HepG2 (cell line): Measurements from ENCODE around the gene NUDT7. TPM values are rescaled to one million over a fixed set of nuclear protein-coding genes. Genes with fewer than 3 reads are reported as not detected.

Experiments
- ATAC-seq: fragments of 200-7000 bp; cut with Tn5 transposase; 3 replicates; pipeline ENCODE4 v1.9.1; 2020; ENCODE audit warnings: mild to moderate bottlenecking, moderate library complexity
- BruUV-seq: library from RNA; stranded (reverse); fragments of 400-500 nt; replicated peaks from 2 replicates; lab custom pipeline; 2021; lab: Mats Ljungman, UMichigan
- CTCF ChIA-PET: fragments of 300-600 bp; formaldehyde crosslinking; extraction: SDS; loops from one replicate; lab custom pipeline; 2021; ENCODE audit warnings: low total read pairs, inconsistent platforms, low intra/inter-chr PET ratio; lab: Yijun Ruan, JAX
- POLR2A ChIA-PET: fragments of 350-600 bp; sonication (Branson Sonifier 250); formaldehyde crosslinking; loops from one replicate; lab custom pipeline; 2020; ENCODE audit warnings: antibody characterized with exemption, inconsistent platforms; lab: Yijun Ruan, JAX
- DNase-seq: peaks from one replicate; pipeline ENCODE4 v3.0.0-alpha.2; 2015; ENCODE audit warnings: low spot score
- FAIRE-seq: peaks from 3 replicates; lab custom pipeline; 2011; peaks lifted over from hg19 to GRCh38; lab: Jason Lieb, UNC
- H2AFZ ChIP-seq: one replicate; pipeline ENCODE4 v1.6.1; 2011; ENCODE audit warnings: low read length, inconsistent platforms
- H3K27ac ChIP-seq: fragments of 300-600 bp; 3 replicates; pipeline ENCODE4 v1.8.0; 2011; ENCODE audit warnings: mixed run types, mild to moderate bottlenecking, mixed read lengths, low read length, inconsistent platforms; ENCODE audit not compliant: insufficient read depth; ENCODE audit errors: extremely low read length
- H3K27me3 ChIP-seq, 2 experiments: fragments of 200-600 bp in 1 of 2; 2 replicates in 1 of 2; 3 replicates in 1 of 2; pipeline versions ENCODE4 v1.6.0 to v1.8.0; 2011; ENCODE audit warnings: low read length in 2 of 2, mild to moderate bottlenecking in 2 of 2, moderate library complexity in 2 of 2, inconsistent platforms in 1 of 2; ENCODE audit not compliant: insufficient read depth in 2 of 2, control insufficient read depth in 1 of 2
- H3K36me3 ChIP-seq, 2 experiments: fragments of 200-600 bp in 1 of 2; replicated peaks in 1 of 2; 2 replicates in 1 of 2; 3 replicates in 1 of 2; pipeline versions ENCODE4 v1.5.1 to v1.8.0; 2011; ENCODE audit warnings: low read length in 2 of 2, inconsistent platforms in 1 of 2; ENCODE audit not compliant: insufficient read depth in 2 of 2, control insufficient read depth in 1 of 2
- H3K4me1 ChIP-seq: 2 replicates; pipeline ENCODE4 v1.5.1; 2012; ENCODE audit warnings: low read length, inconsistent platforms; ENCODE audit not compliant: insufficient read depth
- H3K4me2 ChIP-seq: 2 replicates; pipeline ENCODE4 v1.6.0; 2011; ENCODE audit warnings: low read depth, low read length, inconsistent platforms
- H3K4me3 ChIP-seq, 3 experiments: fragments of 200-600 bp in 1 of 3; sonication (generic), shearing (Covaris generic) in 1 of 3; replicated peaks in 1 of 3; 2 replicates each; pipeline ENCODE4 v1.5.1; 2011 to 2016; ENCODE audit warnings: low read length in 3 of 3, inconsistent platforms in 2 of 3, low read depth in 2 of 3, mild to moderate bottlenecking in 2 of 3, control low read depth in 1 of 3, mixed read lengths in 1 of 3; ENCODE audit not compliant: insufficient read depth in 1 of 3
- H3K79me2 ChIP-seq: one replicate; pipeline ENCODE4 v1.6.1; 2011; ENCODE audit warnings: low read length, inconsistent platforms; ENCODE audit not compliant: insufficient read depth
- H3K9ac ChIP-seq: 2 replicates; pipeline ENCODE4 v1.6.0; 2011; ENCODE audit warnings: mild to moderate bottlenecking, low read depth, low read length, inconsistent platforms; ENCODE audit not compliant: insufficient read depth
- H3K9me3 ChIP-seq: 2 replicates; pipeline ENCODE4 v1.5.1; 2012; ENCODE audit warnings: mild to moderate bottlenecking, low read length
- H4K20me1 ChIP-seq: 2 replicates; pipeline ENCODE4 v1.6.0; 2011; ENCODE audit warnings: inconsistent platforms, mild to moderate bottlenecking, low read length, moderate library complexity; ENCODE audit not compliant: insufficient read depth
- BRCA1 ChIP-seq: sonication (generic); formaldehyde crosslinking; IDR thresholded peaks from 2 replicates; pipeline ENCODE4 v1.4.0; 2020; ENCODE audit warnings: missing genetic modification reagents
- CCAR2 ChIP-seq: fragments of 200-400 bp; formaldehyde crosslinking; optimal IDR thresholded peaks from 2 replicates; pipeline ENCODE3; 2018; ENCODE audit warnings: low read depth, mild to moderate bottlenecking, low read length, moderate library complexity
- ETV6 ChIP-seq: sonication (generic); formaldehyde crosslinking; conservative IDR thresholded peaks from 2 replicates; pipeline ENCODE4 v1.4.0; 2020; ENCODE audit warnings: missing genetic modification reagents
- HNRNPUL1 ChIP-seq: fragments of 200-400 bp; formaldehyde crosslinking; IDR thresholded peaks from 2 replicates; pipeline ENCODE4 v1.6.1; 2017; ENCODE audit warnings: low read depth, mild to moderate bottlenecking, low read length, moderate library complexity
- KDM3A ChIP-seq: IDR thresholded peaks from 2 replicates; pipeline ENCODE4 v1.6.1; 2018; ENCODE audit warnings: low read depth, missing compliant biosample characterization
- MAX ChIP-seq: IDR thresholded peaks from 2 replicates; pipeline ENCODE4 v1.6.1; 2012; ENCODE audit warnings: inconsistent platforms
- MED13 ChIP-seq: sonication (generic); formaldehyde crosslinking; IDR thresholded peaks from 2 replicates; pipeline ENCODE4 v1.5.0; 2020; ENCODE audit warnings: missing genetic modification reagents
- NCOA2 ChIP-seq: sonication (generic); formaldehyde crosslinking; IDR thresholded peaks from 2 replicates; pipeline ENCODE4 v1.8.0; 2022; ENCODE audit warnings: inconsistent platforms
- ONECUT2 ChIP-seq: sonication (generic); formaldehyde crosslinking; IDR thresholded peaks from 2 replicates; pipeline ENCODE4 v1.4.0; 2020; ENCODE audit warnings: missing genetic modification reagents
- SNAPC5 ChIP-seq: sonication (generic); formaldehyde crosslinking; IDR thresholded peaks from 2 replicates; pipeline ENCODE4 v1.8.1; 2023; ENCODE audit warnings: mild to moderate bottlenecking, missing genetic modification reagents, borderline replicate concordance
- THRA ChIP-seq: sonication (generic); formaldehyde crosslinking; IDR thresholded peaks from 2 replicates; pipeline ENCODE4 v1.4.0; 2020; ENCODE audit warnings: missing genetic modification reagents, borderline replicate concordance
- YY1 ChIP-seq: IDR thresholded peaks from 2 replicates; pipeline ENCODE4 v1.6.1; 2011; ENCODE audit warnings: low read length, low read depth, moderate library complexity, mild to moderate bottlenecking; ENCODE audit not compliant: insufficient read depth, insufficient replicate concordance
- ZBTB4 ChIP-seq: sonication (generic); formaldehyde crosslinking; IDR thresholded peaks from 2 replicates; pipeline ENCODE4 v1.4.0; 2020; ENCODE audit warnings: missing genetic modification reagents, mild to moderate bottlenecking, borderline replicate concordance
- ZC3H4 ChIP-seq: sonication (generic); formaldehyde crosslinking; IDR thresholded peaks from 2 replicates; pipeline ENCODE4 v1.4.0; 2020; ENCODE audit warnings: missing genetic modification reagents, borderline replicate concordance
- ZNF207 ChIP-seq: fragments of 450-650 bp; IDR thresholded peaks from 2 replicates; pipeline ENCODE4 v1.6.1; 2016; ENCODE audit warnings: antibody characterized with exemption, borderline replicate concordance
- ZNF253 ChIP-seq: sonication (generic); formaldehyde crosslinking; IDR thresholded peaks from 2 replicates; pipeline ENCODE4 v1.8.0; 2022; ENCODE audit warnings: mild to moderate bottlenecking, missing genetic modification reagents, borderline replicate concordance
- ZNF331 ChIP-seq: sonication (generic); formaldehyde crosslinking; IDR thresholded peaks from 2 replicates; pipeline ENCODE4 v1.4.0; 2020; ENCODE audit warnings: missing genetic modification reagents
- ZNF546 ChIP-seq: sonication (generic); formaldehyde crosslinking; conservative IDR thresholded peaks from 2 replicates; pipeline ENCODE4 v1.8.1; 2023; ENCODE audit warnings: mild to moderate bottlenecking, missing genetic modification reagents
- ZNF589 ChIP-seq: sonication (generic); formaldehyde crosslinking; conservative IDR thresholded peaks from 2 replicates; pipeline ENCODE4 v1.8.0; 2022; ENCODE audit warnings: mild to moderate bottlenecking, moderate library complexity, missing genetic modification reagents
- ZNF720 ChIP-seq: sonication (generic); formaldehyde crosslinking; IDR thresholded peaks from 2 replicates; pipeline ENCODE4 v1.4.0; 2020; ENCODE audit warnings: missing genetic modification reagents
- ZSCAN21 ChIP-seq: sonication (generic); formaldehyde crosslinking; IDR thresholded peaks from 2 replicates; pipeline ENCODE4 v1.8.0; 2022; ENCODE audit warnings: mild to moderate bottlenecking, missing genetic modification reagents, moderate library complexity, borderline replicate concordance
- WGBS: methylation state at CpG from one replicate; pipeline ENCODE4 v1.1.6; 2017; ENCODE audit warnings: low lambda C conversion rate; 5-methylcytosine and 5-hydroxymethylcytosine counted together
- in situ Hi-C: cut with HindIII; loops from 2 replicates; pipeline ENCODE4 v1.10.0; 2017; ENCODE audit warnings: low pct_unique_long_range_greater_than_20kb; ENCODE audit not compliant: extremely low pct_ligation_motif_present
- intact Hi-C: fragments of 100-400 bp; cut with micrococcal nuclease; formaldehyde crosslinking; loops from one replicate; pipeline ENCODE4 v1.10.0; 2022; ENCODE audit not compliant: unreplicated experiment
- polyA plus RNA-seq, 8 experiments: library from polyadenylated mRNA; depleted of rRNA in 3 of 8; stranded (reverse) in 7 of 8; unstranded in 1 of 8; fragments of >200 nt; fragmentation: Illumina TruSeq in 4 of 8; extraction: Trizol in 4 of 8; gene quantifications; 2 replicates each; pipeline versions ENCODE4 v1.2.1 to v1.2.3, GENCODE V29; 2011 to 2016; ENCODE audit warnings: low read depth in 4 of 8, missing spikeins in 1 of 8, mixed read lengths in 1 of 8; ENCODE audit not compliant: insufficient read depth in 1 of 8
- total RNA-seq, 5 experiments: library from RNA; depleted of rRNA; stranded (reverse); fragments of >200 nt; fragmentation: Illumina TruSeq; extraction: Trizol; gene quantifications; 2 replicates each; pipeline ENCODE4 v1.2.3, GENCODE V29; 2016; ENCODE audit warnings: low read depth in 1 of 5

NUDT7 gene
- total and polyA plus RNA-seq, 2 of the 13 experiments (the other 11 are each of a cell fraction or from before 2014, with no cell fraction given), result 14.3 to 23.9 TPM

GRCh38 chr16:77744141-77744540 lies 21.8 kb downstream of the NUDT7 start (continued):
- no peak for TF ChIP-seq ZC3H4 (CRISPR knock-in tag)

- H3K4me1 ChIP-seq, result peaks cover 29% of the 10 kb centered on the region
- no peak for DNase-seq
- H3K79me2 ChIP-seq, result no peaks in the 10 kb centered on the region
- H3K9me3 ChIP-seq, result no peaks in the 10 kb centered on the region
- CTCF ChIA-PET, result no interaction called here
- no peak overlapping the region for H3K4me3 ChIP-seq
- intact Hi-C loops, result no loop called here
- no TSS peak for BruUV-seq
- ATAC-seq, result no peak
- POLR2A ChIA-PET, result no interaction called here
- no peaks in the 10 kb centered on the region for H3K36me3 ChIP-seq
- 97% methylated on average over 1 of the region's 1 CpG for WGBS
- H3K27ac ChIP-seq, result no peak overlapping the region
- no peaks in the 10 kb centered on the region for H3K27me3 ChIP-seq
- no peak for FAIRE-seq
- TF ChIP-seq NCOA2 (no peak), ZNF207 (no peak), ZNF720 (CRISPR knock-in tag) (no peak), THRA (CRISPR knock-in tag) (no peak), MED13 (CRISPR knock-in tag) (no peak), KDM3A (no peak), ONECUT2 (CRISPR knock-in tag) (no peak), BRCA1 (CRISPR knock-in tag) (no peak), CCAR2 (no peak), ETV6 (no peak), ZNF546 (no peak), YY1 (no peak), ZNF331 (CRISPR knock-in tag) (no peak), SNAPC5 (CRISPR knock-in tag) (no peak), HNRNPUL1 (no peak), ZNF589 (no peak), MAX (no peak), ZBTB4 (no peak), ZNF253 (CRISPR knock-in tag) (no peak), ZSCAN21 (CRISPR knock-in tag) (no peak)
- TF ChIP-seq, all 625 proteins: peak for 0
- in situ Hi-C loops, result no loop called here
- Histone ChIP-seq H3K4me2 (no peak overlapping the region), H3K9ac (no peak overlapping the region), H4K20me1 (no peaks in the 10 kb centered on the region), H2AFZ (no peak overlapping the region)
These were observed 23.7 kb downstream of the NUDT7 start for GRCh38 chr16:77745972-77746371.
